GM18858 (cell line): ENCODE results near the gene CHMP4A.
"Not testable (repeated sequence)": the region's sequence is repeated elsewhere in the genome, so short reads cannot be mapped to it uniquely, and the experiment has no call there.

Source experiments
- ATAC-seq: cut with Tn5 transposase; IDR thresholded peaks from one replicate; pipeline ENCODE4 v1.9.1; 2021; ENCODE audit not compliant: unreplicated experiment

Gene CHMP4A

DNA sequence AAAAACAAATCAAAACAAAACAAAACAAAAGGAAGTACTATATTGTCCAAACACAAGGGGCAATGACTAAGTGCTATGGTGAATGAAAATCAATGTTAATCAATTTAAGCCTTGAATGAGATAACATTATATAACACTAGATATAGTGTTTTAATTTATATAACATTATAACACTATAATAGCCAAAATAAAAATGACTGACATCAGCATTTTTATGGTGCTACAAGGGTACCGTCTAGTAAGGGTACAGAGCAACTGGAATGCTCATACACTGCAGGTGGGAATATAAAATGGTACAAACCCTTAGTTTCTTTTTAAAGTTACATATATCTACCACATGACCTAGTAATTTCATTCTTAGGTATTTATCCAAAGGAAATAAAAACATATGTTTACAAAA lies 13.2 kb upstream of the CHMP4A start:
- ATAC-seq = no peak

DNA sequence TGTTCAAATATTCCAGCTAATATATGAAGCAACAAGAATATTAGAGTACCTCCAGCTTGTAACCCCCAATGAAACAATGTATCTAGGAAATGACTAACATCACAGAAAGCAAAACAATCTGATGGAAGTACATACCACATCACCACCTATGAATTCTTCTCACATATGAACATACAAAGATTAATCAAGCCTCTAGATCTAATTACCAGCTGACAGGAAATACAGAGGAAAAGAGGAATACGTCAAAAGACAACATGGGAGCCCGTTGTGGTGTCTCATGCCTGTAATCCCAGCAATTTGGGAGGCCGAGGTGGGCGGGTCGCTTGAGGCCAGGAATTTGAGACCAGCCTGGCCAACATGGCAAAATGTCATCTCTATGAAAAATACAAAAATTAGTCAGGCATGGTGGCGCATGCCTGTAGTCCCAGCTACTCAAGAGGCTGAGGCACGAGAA lies 11.4 kb upstream of the CHMP4A start:
- ATAC-seq = no peak

DNA sequence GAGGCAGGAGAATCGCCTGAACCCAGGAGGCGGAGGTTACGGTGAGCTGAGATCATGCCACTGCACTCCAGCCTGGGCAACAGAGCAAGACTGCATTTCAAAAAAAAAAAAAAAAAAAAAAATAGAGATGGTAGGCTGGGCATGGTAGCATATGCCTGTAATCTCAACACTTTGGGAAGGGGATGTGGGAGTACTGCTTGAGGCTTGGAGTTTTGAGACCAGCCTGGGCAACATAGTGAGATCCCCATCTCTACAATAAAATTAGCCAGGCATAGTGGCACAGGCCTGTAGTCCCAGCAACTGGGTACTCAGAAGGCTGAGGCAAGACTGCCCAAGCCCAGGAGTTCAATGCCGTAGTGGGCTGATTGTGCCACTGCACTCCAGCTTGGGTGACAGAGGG lies 9.7 kb upstream of the CHMP4A start:
- ATAC-seq = not testable (repeated sequence)

DNA sequence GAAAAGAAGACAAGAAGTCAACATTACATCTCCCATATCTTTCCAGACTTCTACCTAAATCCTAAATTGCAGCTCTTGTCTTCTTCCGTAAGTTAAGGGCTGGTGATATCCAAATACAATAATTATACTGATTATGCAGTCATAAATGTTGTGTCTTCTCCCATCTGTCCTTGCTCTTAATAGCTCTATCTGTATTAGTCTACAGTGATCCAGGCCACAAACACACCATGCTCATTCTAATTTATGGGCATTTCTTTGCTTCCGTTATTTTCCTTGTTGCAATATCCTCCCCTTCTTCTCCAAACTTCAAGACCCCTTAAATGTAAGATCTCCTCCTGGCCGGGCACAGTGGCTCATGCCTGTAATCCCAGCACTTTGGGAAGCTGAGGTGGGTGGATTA lies 6.2 kb upstream of the CHMP4A start:
- ATAC-seq = no peak

DNA sequence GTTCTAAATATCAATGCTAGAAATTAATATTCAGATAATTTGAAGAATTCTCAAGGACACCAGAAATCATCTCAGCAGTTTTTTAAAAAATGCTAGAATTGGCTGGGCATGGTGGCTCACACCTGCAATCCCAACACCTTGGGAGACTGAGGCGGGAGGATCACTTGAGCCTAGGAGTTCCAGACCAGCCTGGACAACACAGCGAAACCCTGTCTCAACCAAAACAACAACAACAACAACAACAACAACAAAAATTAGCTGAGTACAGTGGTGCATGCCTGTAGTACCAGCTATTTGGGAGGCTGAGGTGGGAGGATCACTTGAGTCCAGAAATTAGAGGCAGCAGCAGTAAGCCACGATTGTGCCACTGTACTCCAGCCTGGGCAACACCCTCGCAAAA lies 5.8 kb upstream of the CHMP4A start:
- ATAC-seq = no peak

DNA sequence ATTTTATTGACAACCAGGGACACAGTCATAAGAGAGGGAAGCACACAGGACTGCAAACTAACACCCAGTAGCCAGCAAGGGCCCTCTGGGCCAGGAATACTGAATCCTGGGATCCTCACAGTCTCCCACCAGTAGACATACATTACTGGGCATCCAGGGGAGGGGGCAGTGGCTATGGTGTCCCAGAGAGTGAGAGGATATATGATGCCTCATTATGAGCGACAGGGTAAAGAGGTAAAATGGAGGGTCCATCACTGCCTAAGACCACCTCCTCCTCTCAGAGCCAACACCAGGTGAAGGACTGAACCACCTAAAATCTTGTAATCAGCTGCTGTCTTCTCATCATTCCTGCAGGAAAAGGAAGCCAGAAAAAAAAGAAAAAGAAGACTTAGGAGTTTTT lies 3.6 kb upstream of the CHMP4A start:
- not testable (repeated sequence) for ATAC-seq

DNA sequence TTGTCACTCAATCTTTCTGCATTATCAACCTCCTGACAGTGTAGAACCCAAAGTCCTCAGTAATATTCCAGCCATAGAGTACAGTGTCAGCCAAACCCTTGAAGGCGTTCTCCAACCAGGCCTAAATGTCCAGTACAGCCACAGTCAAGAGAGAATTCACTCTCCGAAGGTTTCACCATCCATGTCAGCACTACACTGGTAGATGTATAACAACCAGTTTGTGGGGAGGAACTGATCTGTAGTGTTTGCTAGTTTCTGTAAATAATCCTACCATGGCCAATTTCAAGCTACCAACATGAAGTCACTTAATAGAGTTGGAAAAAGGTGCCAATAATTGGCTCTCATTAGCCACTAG lies 3.0 kb upstream of the CHMP4A start:
- ATAC-seq = no peak

DNA sequence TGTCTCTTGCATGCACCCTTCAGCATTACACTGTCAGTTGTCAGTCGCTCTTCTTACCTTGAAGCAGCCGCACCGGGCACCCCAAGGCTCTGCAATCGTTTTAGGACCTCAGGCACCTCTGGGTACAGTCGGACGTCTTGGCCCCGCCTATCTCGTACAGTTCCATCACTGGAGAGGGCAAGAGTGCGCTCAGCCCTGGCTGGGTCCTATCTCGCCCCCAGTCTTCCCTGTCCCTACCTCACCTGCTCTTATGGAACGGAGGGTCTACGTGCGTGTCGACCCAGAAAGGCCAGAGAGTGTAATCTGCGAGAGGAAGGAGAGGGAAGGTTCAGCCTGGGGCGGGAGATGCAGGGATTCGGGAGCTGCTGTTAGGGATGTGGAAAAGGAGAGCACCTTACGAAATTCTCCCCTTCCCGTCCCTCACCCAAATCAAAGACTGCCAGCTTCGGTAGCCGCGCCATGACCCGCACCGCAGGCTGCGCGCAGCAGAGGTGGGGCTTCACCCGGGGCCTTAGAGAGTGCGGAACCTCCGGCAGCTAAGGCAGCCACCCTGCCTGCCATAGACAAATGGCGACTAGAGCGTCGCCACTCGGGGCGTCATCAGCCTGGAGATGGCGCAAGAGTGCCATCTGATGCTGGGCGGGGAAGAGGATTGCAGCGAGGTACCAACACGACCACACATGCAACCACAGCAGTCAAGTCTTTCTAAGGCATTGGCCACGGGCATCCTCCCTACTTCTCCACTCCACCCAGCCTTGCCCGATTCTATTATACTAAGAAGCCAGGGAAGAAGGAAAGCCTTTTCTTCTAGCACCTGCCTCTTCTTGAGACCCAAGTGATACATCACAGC lies 2.4 kb upstream of the CHMP4A start, which contains the start of gene MDP1:
MDP1 (minus strand) TSS at position 572 of the 850 bp plus-strand sequence; CDS start at position 461, 111 bp downstream.
- ATAC-seq = peak; percentile 52

DNA sequence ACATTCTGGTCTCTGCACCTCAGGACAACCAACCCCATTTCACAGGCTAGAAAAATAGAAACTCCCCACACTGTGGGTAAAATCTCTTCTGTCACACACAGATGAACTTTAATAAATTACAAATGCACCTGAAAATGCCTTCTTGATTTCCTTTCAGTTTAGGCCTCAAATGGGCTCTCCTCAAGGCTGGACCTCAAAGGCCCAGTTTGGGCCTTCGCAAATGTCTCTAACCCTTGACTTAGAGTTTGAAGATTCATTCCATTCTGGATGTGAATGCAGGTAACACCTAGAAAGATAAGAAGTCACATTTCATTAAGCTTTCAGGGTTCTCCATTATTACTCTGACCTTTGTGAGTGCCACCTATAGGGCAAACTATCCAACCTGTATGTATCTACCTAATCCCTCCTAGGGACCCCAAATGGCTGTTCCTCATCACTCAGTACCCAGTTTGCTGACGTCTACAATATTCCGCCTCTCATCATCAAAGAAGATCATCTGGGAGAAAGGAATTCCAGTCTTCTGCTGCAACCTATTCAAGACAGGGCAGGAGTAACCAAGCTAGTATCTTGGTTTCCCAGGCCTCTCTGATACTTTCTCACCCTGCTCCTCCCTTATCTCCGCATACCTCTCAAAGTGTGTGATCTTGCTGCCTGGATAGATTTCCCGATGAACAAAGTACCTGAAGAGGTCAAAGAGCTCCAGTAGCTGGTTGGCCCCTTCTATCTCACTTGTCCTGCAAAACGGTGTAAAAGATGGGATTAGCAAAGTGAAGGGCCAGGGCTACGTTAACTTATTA lies 776 bp upstream of the CHMP4A start:
- ATAC-seq = no peak

DNA sequence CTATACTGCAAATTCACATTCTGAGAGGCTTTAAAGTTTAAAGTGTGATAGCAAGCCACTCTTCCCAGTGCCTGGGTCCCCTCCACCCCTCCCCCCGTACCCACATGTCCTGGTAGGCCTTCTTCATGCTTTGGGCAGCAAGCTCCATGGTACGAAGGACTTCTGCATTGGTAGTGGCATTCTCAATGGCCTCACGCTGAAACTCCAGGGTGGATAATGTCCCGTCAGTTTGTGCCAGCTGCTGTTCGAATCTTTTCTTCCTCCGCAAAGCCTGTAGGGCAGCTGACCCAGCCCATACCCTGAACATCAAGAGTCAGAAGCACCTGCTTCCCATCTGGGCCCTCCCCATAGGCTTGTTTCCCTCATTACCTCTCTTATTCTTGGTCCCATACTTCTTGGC lies 2.0 kb downstream of the CHMP4A start:
- ATAC-seq = no peak

DNA sequence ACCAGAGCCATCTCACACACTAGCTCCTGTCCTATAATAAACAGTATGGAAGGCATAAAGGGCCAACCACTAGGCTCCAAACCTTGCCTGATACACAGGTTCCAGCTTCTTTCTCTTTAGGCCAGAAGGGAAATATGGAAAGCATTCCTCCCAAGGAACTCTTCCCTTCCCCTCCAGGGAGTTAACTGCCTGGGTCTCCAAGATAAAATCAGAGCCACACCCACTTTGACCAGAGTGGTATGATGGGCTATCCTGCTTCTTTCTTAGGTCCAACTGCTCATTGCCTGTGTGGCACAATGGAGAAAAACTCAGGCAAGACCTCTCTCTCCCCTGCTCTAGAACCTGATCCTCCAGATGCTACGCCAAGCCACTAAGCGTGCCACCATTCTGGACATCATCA lies 5.7 kb downstream of the CHMP4A start:
- ATAC-seq = no peak

DNA sequence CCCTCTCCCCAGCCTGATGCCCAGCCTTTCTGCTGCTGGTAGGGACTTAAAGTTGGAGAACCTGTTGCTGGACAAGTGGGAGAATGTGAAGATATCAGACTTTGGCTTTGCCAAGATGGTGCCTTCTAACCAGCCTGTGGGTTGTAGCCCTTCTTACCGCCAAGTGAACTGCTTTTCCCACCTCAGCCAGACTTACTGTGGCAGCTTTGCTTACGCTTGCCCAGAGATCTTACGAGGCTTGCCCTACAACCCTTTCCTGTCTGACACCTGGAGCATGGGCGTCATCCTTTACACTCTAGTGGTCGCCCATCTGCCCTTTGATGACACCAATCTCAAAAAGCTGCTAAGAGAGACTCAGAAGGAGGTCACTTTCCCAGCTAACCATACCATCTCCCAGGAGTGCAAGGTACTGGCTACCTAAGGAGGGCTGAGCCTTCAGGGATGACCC lies 6.2 kb downstream of the CHMP4A start:
- no peak for ATAC-seq

DNA sequence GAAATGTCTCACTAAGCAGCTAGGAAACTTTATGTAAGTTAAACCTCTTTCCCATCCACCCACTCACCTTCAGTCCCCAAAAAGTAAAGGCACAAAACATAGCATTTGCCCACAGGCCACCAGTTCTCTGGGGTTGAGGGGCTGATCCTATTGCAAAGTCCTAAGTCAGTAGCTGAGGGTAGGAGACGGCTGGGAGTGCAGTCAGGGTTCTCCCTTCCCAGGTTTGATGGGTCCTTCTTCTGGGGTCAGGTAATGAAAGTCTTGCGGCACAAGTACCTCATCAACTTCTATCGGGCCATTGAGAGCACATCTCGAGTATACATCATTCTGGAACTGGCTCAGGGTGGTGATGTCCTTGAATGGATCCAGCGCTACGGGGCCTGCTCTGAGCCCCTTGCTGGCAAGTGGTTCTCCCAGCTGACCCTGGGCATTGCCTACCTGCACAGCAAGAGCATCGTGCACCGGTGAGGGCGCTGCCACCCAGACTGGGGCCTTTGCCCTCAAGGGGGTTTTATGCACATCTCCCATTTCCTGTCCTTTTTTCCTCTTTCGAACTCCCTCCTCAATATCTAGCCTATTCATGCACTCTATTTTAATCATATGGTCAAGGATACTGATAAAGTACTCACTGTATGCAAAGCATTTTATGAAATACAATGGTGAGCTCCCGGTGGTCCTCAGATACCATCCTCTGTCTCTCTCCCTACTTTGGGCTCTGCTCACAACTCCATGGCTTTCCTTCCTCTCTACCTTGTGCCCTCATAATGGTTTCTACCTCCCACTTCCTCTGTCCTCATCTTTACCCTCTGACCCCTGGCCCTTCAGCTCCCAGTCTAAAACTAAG lies 6.8 kb downstream of the CHMP4A start:
- ATAC-seq = no peak

DNA sequence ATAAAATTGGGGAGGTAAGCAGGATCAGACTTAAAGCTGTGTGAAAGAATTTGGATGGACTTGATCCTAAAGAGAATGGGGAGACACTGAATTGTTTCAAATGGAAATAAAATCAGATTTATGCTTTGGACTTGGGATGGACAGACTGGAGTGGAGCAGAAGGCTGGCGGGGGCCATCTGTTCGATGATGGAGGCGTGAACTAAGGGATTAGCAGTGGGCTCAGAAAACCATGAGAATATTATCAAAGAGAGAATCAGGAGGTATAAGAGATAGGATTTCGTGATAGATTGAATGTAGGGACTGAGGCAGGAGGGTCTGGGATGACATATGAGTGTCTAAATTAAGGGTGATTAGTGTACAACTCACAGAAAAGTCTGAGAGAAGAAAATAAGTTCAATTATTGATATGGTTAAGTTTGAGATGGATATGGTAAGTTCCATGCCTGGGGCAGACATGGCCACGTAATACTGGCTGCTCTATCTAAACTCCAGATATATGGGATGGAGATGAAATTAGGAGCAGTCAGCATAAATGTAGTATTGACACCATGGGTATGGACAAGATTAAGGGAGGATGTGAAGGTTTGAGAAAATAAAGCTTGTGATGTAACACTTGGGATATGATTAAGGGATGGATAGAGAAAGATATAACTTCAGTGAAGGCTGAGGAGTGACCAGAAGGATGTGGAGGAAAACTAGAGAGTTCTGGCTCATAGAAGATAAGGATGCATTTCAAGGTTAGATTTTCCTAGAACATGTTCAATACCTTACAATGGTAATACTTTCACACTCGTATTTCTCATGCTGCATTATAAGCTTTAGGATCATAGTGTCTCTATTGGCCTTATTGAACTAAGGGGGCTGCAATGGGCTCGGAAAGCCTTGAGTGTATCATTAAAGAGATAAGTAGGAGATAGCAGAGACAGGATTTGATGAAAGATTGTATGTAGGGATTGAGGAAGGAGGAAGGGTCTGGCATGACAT lies 8.8 kb downstream of the CHMP4A start:
- ATAC-seq = no peak

DNA sequence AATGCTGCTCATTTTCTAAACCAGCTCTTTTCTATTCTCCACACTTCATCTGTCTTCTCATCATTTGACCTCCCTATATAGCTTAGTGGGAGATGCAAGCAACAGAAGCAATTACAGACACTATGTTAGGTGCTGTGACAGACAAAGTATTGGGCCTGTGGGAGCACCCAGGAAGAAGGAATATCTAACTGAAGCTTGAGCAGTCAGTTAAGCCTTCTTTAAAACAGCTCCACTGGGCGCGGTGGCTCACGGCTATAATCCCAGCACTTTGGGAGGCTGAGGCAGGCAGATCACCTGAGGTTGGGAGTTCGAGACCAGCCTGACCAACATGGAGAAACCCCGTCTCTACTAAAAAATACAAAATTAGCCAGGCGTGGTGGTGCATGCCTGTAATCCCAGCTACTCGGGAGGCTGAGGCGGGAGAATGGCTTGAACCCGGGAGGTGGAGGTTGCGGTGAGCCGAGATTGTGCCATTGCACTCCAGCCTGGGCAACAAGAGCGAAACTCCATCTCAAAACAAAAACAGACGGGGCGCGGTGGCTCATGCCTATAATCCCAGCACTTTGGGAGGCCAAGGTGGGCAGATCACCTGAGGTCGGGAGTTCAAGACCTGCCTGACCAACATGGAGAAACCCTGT lies 9.9 kb downstream of the CHMP4A start:
- not testable (repeated sequence) for ATAC-seq

DNA sequence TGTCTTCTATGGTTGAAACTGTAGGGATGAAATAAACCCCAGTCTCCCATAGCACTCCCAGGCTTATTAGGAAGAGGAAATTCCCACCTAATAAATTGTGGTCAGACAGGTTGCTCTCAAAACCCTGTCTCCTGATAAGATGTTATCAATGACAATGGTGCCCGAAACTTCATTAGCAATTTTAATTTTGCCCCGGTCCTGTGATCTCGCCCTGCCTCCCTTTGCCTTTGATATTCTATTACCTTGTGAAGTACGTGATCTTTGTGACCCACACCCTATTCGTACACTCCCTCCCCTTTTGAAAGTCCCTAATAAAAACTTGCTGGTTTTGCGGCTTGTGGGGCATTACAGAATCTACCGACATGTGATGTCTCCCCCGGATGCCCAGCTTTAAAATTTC lies 10.8 kb downstream of the CHMP4A start:
- not testable (repeated sequence) for ATAC-seq

DNA sequence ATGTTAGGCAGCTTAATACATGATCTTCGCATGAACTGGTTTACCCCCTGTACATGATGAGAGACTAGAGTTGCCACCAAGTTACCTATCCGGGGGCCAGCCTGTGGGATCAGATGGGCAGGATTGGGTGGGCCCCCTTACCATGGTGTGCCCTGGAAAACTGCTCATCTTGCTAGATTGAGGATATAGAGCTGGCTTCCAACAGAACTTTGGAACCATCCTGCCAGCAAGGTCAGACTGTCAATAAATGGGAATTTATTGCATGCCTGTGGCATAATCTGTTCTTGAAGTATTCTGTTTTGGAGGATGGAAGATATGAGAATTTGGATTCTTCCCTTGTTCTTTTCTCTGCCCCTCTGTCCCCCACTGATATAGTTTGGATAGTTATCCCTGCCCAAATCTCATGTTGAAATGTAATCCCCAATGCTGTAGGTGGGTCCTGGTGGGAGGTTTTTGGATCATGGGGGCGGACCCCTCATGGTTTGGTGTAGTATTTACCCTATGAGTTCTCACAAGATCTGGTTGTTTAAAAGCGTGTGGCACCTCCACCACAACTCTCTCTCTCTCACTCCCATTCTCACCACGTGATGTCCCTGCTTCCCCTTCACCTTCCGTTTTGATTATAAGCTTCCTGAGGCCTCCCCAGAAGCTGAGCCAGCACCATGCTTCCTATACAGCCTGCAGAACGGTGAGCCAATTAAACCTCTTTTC lies 14.3 kb downstream of the CHMP4A start:
- ATAC-seq = no peak

DNA sequence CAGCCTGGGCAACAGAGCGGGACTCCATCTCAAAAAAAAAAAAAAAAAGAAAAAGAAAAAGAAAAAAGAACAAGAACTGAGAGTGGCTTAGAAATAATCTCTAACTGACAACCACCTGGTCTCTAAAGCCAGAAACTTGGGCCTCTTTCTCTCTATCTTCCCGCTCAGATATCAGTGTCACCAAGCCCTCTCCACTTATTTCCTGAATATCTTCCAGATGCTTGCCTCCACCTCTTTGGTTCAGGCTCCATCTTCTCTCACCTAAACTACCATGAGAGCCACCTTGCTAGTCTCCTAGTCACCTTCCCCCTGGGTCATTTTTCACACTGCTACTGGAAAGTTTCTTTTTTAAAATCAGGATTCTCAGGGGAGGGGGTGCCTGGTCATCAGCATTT lies 16.2 kb downstream of the CHMP4A start:
- no peak for ATAC-seq
